ENCODE data around the gene DNMT1. TPM values are rescaled to one million over a fixed set of nuclear protein-coding genes. Genes with fewer than 3 reads are reported as not detected.

Gene DNMT1
- total RNA-seq, 2 donors from 2014 or later = 17.2 to 27.7 TPM

GRCh38 chr19:10085641-10086590, 108.8 kb downstream of the DNMT1 start, which contains the start of gene SHFL:
Gene SHFL (plus strand): TSS chr19:10086317. CDS start chr19:10086428, 111 bp downstream.
- peak within 1 kb of the TSS; percentile 78 to 93 for H3K4me3 ChIP-seq
- H3K9me3 ChIP-seq = no peaks in the 10 kb centered on the region
- no peaks in the 10 kb centered on the region for H3K27me3 ChIP-seq
- peak within 1 kb of the TSS; percentile 89 to 90 for H3K27ac ChIP-seq
- no peak for TF ChIP-seq CTCF (IDR thresholded peaks at IDR 0.05)
- peaks cover 0 to 10% of the 10 kb centered on the region in 2 donors for H3K4me1 ChIP-seq
- DNase-seq (ENCODE audit: low spot score) = peak; percentile 61
- H3K36me3 ChIP-seq = peaks cover 8% of the 10 kb centered on the region

- H3K27me3 ChIP-seq = no peaks in the 10 kb centered on the region
- H3K9me3 ChIP-seq = no peaks in the 10 kb centered on the region
- DNase-seq (ENCODE audit: low spot score) = no peak
- H3K36me3 ChIP-seq = no peaks in the 10 kb centered on the region
- TF ChIP-seq CTCF (IDR thresholded peaks at IDR 0.05) = no peak
- peaks cover 0 to 10% of the 10 kb centered on the region in 2 donors for H3K4me1 ChIP-seq
- H3K27ac ChIP-seq = no peak overlapping the region
- H3K4me3 ChIP-seq = no peak overlapping the region
Observed at GRCh38 chr19:10084803-10085202, 110.0 kb downstream of the DNMT1 start.

- Histone ChIP-seq H3K36me3 (no peaks in the 10 kb centered on the region), H3K27me3 (no peaks in the 10 kb centered on the region), H3K4me1 (peaks cover 0 to 10% of the 10 kb centered on the region in 2 donors), H3K4me3 (no peak overlapping the region), H3K27ac (no peak overlapping the region), H3K9me3 (no peaks in the 10 kb centered on the region)
- no peak for DNase-seq (ENCODE audit: low spot score)
- TF ChIP-seq CTCF (IDR thresholded peaks at IDR 0.05) = no peak
Observed at GRCh38 chr19:10083911-10084310, 110.8 kb downstream of the DNMT1 start.

Small RNA genes within 50 kb of the gene (microRNA-seq; reads per million reads assigned to microRNA genes)
- gene MIR4322 (ENCODE audit: borderline number of aligned reads in 2 of 2, borderline replicate concordance in 1 of 2) = 0 reads per million in 2 donors

Other genes starting within 250 kb of the DNMT1 start
- 1 to 10 TPM; 6.8 to 7.2 TPM for gene COL5A3, start 184.4 kb downstream of the DNMT1 start, total RNA-seq
- gene RDH8, start 181.5 kb downstream of the DNMT1 start, total RNA-seq = not detected
- gene SHFL, start 108.6 kb downstream of the DNMT1 start, total RNA-seq = 10 to 100 TPM; 11.6 to 16.8 TPM
- under 1 TPM in 1 of 2 donors, not detected in 1; 0.31 TPM for gene ANGPTL6, start 92.3 kb downstream of the DNMT1 start, total RNA-seq
- gene PPAN, start 88.6 kb downstream of the DNMT1 start, total RNA-seq = 10 to 100 TPM; 12.7 to 23.2 TPM
- gene P2RY11, start 83.3 kb downstream of the DNMT1 start, total RNA-seq = 1 to 10 TPM in 1 of 2 donors, under 1 TPM in 1; 0.30 to 3.9 TPM
- 100 to 1,000 TPM; 163 to 240 TPM for gene EIF3G, start 75.1 kb downstream of the DNMT1 start, total RNA-seq
- 10 to 100 TPM in 1 of 2 donors, 1 to 10 TPM in 1; 4.3 to 14.7 TPM for gene S1PR2, start 36.4 kb upstream of the DNMT1 start, total RNA-seq
- gene MRPL4, start 57.3 kb upstream of the DNMT1 start, total RNA-seq = 10 to 100 TPM; 75.9 to 86.3 TPM
- gene ICAM1, start 76.2 kb upstream of the DNMT1 start, total RNA-seq = 10 to 100 TPM; 15.2 to 24.4 TPM
- gene ICAM4, start 92.0 kb upstream of the DNMT1 start, total RNA-seq = under 1 TPM in 1 of 2 donors, not detected in 1; 0.55 TPM
- gene ICAM5, start 95.0 kb upstream of the DNMT1 start, total RNA-seq = 1 to 10 TPM in 1 of 2 donors, under 1 TPM in 1; 0.22 to 1.7 TPM
- under 1 TPM in 1 of 2 donors, not detected in 1; 0.90 TPM for gene ZGLP1, start 114.9 kb upstream of the DNMT1 start, total RNA-seq
- gene FDX2, start 121.1 kb upstream of the DNMT1 start, total RNA-seq = 10 to 100 TPM; 12.5 to 20.4 TPM
- gene RAVER1, start 138.6 kb upstream of the DNMT1 start, total RNA-seq = 10 to 100 TPM; 14.8 to 24.8 TPM
- 1 to 10 TPM; 5.3 to 7.1 TPM for gene ICAM3, start 144.7 kb upstream of the DNMT1 start, total RNA-seq
- gene TYK2, start 185.6 kb upstream of the DNMT1 start, total RNA-seq = 10 to 100 TPM; 31.7 to 58.8 TPM
- 100 to 1,000 TPM; 130 to 131 TPM for gene CDC37, start 208.6 kb upstream of the DNMT1 start, total RNA-seq
- 1 to 10 TPM; 9.4 to 9.9 TPM for gene PDE4A, start 225.6 kb upstream of the DNMT1 start, total RNA-seq